Endothelial cell of umbilical vein (primary cell): ENCODE results near the gene PPP1R1B. TPM values are rescaled to one million over a fixed set of nuclear protein-coding genes. Genes with fewer than 3 reads are reported as not detected.

Experiments used
- BruUV-seq: library from RNA; stranded (reverse); fragments of 400-500 nt; replicated peaks from 2 replicates; lab custom pipeline; 2021; lab: Mats Ljungman, UMichigan
- CTCF ChIA-PET: fragments of 300-600, 350-600 bp; sonication (Branson Sonifier 250); formaldehyde crosslinking; loops from one replicate; lab custom pipeline; 2021; ENCODE audit warnings: antibody characterized with exemption, inconsistent platforms; lab: Charles Lee
- POLR2A ChIA-PET: fragments of 300-600, 350-600 bp; sonication (Branson Sonifier 250); formaldehyde crosslinking; loops from one replicate; lab custom pipeline; 2021; ENCODE audit warnings: antibody characterized with exemption, inconsistent platforms; lab: Charles Lee
- DNase-seq: peaks from one replicate; pipeline ENCODE4 v3.0.0-alpha.2; 2011; ENCODE audit warnings: low read depth, low spot score
- FAIRE-seq: peaks from 2 replicates; lab custom pipeline; 2011; peaks lifted over from hg19 to GRCh38; lab: Jason Lieb, UNC
- H2AFZ ChIP-seq: 2 replicates; pipeline ENCODE4 v1.6.0; 2012; ENCODE audit warnings: low read depth, low read length, control low read depth, inconsistent platforms
- H3K27ac ChIP-seq: 2 replicates; pipeline ENCODE4 v1.5.1; 2011; ENCODE audit warnings: low read depth, mild to moderate bottlenecking, control low read depth, low read length, moderate library complexity; ENCODE audit not compliant: insufficient read depth
- H3K27me3 ChIP-seq, 2 experiments: 2 replicates each; pipeline versions ENCODE4 v1.6.0 to v1.6.1; 2011; ENCODE audit warnings: low read length in 2 of 2, mixed read lengths in 1 of 2; ENCODE audit not compliant: control insufficient read depth in 2 of 2, insufficient read depth in 2 of 2
- H3K36me3 ChIP-seq, 2 experiments: 2 replicates in 1 of 2; 3 replicates in 1 of 2; pipeline ENCODE4 v1.5.1; 2011; ENCODE audit warnings: low read length in 2 of 2, mild to moderate bottlenecking in 1 of 2, moderate library complexity in 1 of 2; ENCODE audit not compliant: control insufficient read depth in 2 of 2, insufficient read depth in 2 of 2; ENCODE audit errors: extremely low read depth in 1 of 2
- H3K4me1 ChIP-seq: 3 replicates; pipeline ENCODE4 v1.5.1; 2011; ENCODE audit warnings: mild to moderate bottlenecking, low read length; ENCODE audit not compliant: control insufficient read depth, insufficient read depth; ENCODE audit errors: extremely low read depth
- H3K4me2 ChIP-seq: 2 replicates; pipeline ENCODE4 v1.6.1; 2011; ENCODE audit warnings: low read length, control low read depth, mixed read lengths; ENCODE audit not compliant: insufficient read depth
- H3K4me3 ChIP-seq, 3 experiments: fragments of 200-600 bp in 1 of 3; sonication (generic), shearing (Covaris generic) in 1 of 3; replicated peaks in 1 of 3; 2 replicates each; pipeline ENCODE4 v1.5.1; 2011 to 2016; ENCODE audit warnings: control low read depth in 3 of 3, low read length in 3 of 3, mild to moderate bottlenecking in 2 of 3, inconsistent platforms in 1 of 3, low read depth in 1 of 3, moderate library complexity in 1 of 3; ENCODE audit not compliant: insufficient read depth in 1 of 3
- H3K79me2 ChIP-seq: 2 replicates; pipeline ENCODE4 v1.6.0; 2012; ENCODE audit warnings: low read length, inconsistent platforms; ENCODE audit not compliant: control insufficient read depth, insufficient read depth
- H3K9ac ChIP-seq: replicated peaks from 2 replicates; pipeline ENCODE3; 2011; ENCODE audit warnings: low read length, control low read depth; ENCODE audit not compliant: insufficient read depth; ENCODE audit errors: extremely low read depth
- H3K9me1 ChIP-seq: replicated peaks from 3 replicates; pipeline ENCODE4 v1.6.0; 2011; ENCODE audit warnings: mild to moderate bottlenecking, low read length; ENCODE audit not compliant: control insufficient read depth, insufficient read depth; ENCODE audit errors: extremely low read depth
- H3K9me3 ChIP-seq: replicated peaks from 2 replicates; pipeline ENCODE4 v1.5.1; 2012; ENCODE audit warnings: low read length, inconsistent platforms; ENCODE audit not compliant: control insufficient read depth, insufficient read depth
- H4K20me1 ChIP-seq: replicated peaks from 2 replicates; pipeline ENCODE3; 2011; ENCODE audit warnings: mild to moderate bottlenecking, low read length; ENCODE audit not compliant: control insufficient read depth, insufficient read depth; ENCODE audit errors: extremely low read depth
- CTCF ChIP-seq, 2 donors: IDR thresholded peaks; 1 replicate in 1 of 2; 2 replicates in 1 of 2; pipeline ENCODE4 v1.5.1; 2011; ENCODE audit warnings: low read length in 2 of 2, mild to moderate bottlenecking in 2 of 2, moderate library complexity in 2 of 2, control low read depth in 1 of 2, inconsistent platforms in 1 of 2, low read depth in 1 of 2; ENCODE audit not compliant: insufficient read depth in 1 of 2; ENCODE audit errors: extremely low read depth in 1 of 2
- EZH2 ChIP-seq: IDR thresholded peaks from 2 replicates; pipeline ENCODE4 v1.6.1; 2012; ENCODE audit warnings: borderline replicate concordance, low read depth, mild to moderate bottlenecking, moderate library complexity, low read length, inconsistent platforms; ENCODE audit not compliant: severe bottlenecking
- FOS ChIP-seq: IDR thresholded peaks from 2 replicates; pipeline ENCODE4 v1.6.1; 2011; ENCODE audit warnings: mild to moderate bottlenecking, low read length, moderate library complexity, borderline replicate concordance; ENCODE audit not compliant: insufficient read depth
- GATA2 ChIP-seq: IDR thresholded peaks from 2 replicates; pipeline ENCODE4 v1.7.0; 2011; ENCODE audit warnings: low read depth, mild to moderate bottlenecking, moderate library complexity, mixed read lengths, low read length; ENCODE audit not compliant: insufficient read length, insufficient read depth
- JUN ChIP-seq: IDR thresholded peaks from 2 replicates; pipeline ENCODE4 v1.6.1; 2011; ENCODE audit warnings: borderline replicate concordance, low read depth; ENCODE audit not compliant: insufficient read length, insufficient read depth
- MAX ChIP-seq: IDR thresholded peaks from 2 replicates; pipeline ENCODE4 v1.6.1; 2011; ENCODE audit not compliant: insufficient read depth, insufficient read length
- MYC ChIP-seq: IDR thresholded peaks from one replicate; pipeline ENCODE4 v1.6.1; 2011; ENCODE audit warnings: mild to moderate bottlenecking, low read depth, low read length
- POLR2A ChIP-seq: IDR thresholded peaks from 2 replicates; pipeline ENCODE4 v1.6.1; 2012; ENCODE audit warnings: low read depth, mild to moderate bottlenecking, control low read depth, low read length
- POLR2AphosphoS5 ChIP-seq: IDR thresholded peaks from 2 replicates; pipeline ENCODE4 v1.6.1; 2012; ENCODE audit warnings: low read depth, mild to moderate bottlenecking, control low read depth, low read length, moderate library complexity; ENCODE audit not compliant: insufficient read depth
- dilution Hi-C: fragments of 300-500 bp; cut with MboI; formaldehyde crosslinking; loops from one replicate; pipeline ENCODE4 v1.15.0; 2019; ENCODE audit warnings: low sequenced_read_pairs; ENCODE audit not compliant: extremely low pct_ligation_motif_present
- intact Hi-C: fragments of 100-400 bp; cut with micrococcal nuclease; formaldehyde crosslinking; loops from one replicate; pipeline ENCODE4 v1.10.0; 2022
- polyA plus RNA-seq, 4 experiments: library from polyadenylated mRNA; depleted of rRNA in 3 of 4; stranded (reverse) in 3 of 4; unstranded in 1 of 4; fragments of >200 nt; gene quantifications; 2 replicates each; pipeline versions ENCODE4 v1.2.1 to v1.2.3, GENCODE V29; 2011 to 2012; ENCODE audit warnings: missing spikeins in 1 of 4
- total RNA-seq: library from RNA; stranded (reverse); gene quantifications from 2 replicates; pipeline ENCODE4 v1.2.3, GENCODE V29; 2021

The PPP1R1B gene
- total and polyA plus RNA-seq, 2 donors (not counting 3 experiments of a cell fraction or from before 2014, with no cell fraction given): not detected

- FAIRE-seq: no peak
- no peak overlapping the region for H3K27ac ChIP-seq
Measured at GRCh38 chr17:39609416-39610025, 17.2 kb upstream of the PPP1R1B start.

More at GRCh38 chr17:39609416-39610025, 17.2 kb upstream of the PPP1R1B start:
- no peaks in the 10 kb centered on the region for H3K36me3 ChIP-seq
- no peak overlapping the region for H3K4me2 ChIP-seq
- intact Hi-C loops (no loop called here), dilution Hi-C loops (no loop called here)
- no peaks in the 10 kb centered on the region for H3K4me1 ChIP-seq
- ChIA-PET CTCF (no interaction called here), POLR2A (no interaction called here)
- no peaks in the 10 kb centered on the region for H3K9me1 ChIP-seq
- no peak for DNase-seq
- peaks cover 40 to 50% of the 10 kb centered on the region in 2 experiments for H3K27me3 ChIP-seq
- no peak overlapping the region for H2AFZ ChIP-seq
- H3K9me3 ChIP-seq: no peaks in the 10 kb centered on the region
- no peak for TF ChIP-seq MYC
- TF ChIP-seq POLR2A: no peak
- TF ChIP-seq POLR2AphosphoS5: no peak
- no peak for TF ChIP-seq CTCF (IDR thresholded peaks at IDR 0.05; ENCODE audit: extremely low read depth in 1 of 2, insufficient read depth in 1 of 2, low read depth in 1 of 2, low read length in 2 of 2)
- TF ChIP-seq GATA2: no peak
- no peak for TF ChIP-seq JUN
- no peak for TF ChIP-seq MAX
- TF ChIP-seq EZH2: no peak
- TF ChIP-seq FOS: no peak
- H3K9ac ChIP-seq: no peak overlapping the region
- no peak overlapping the region for H3K4me3 ChIP-seq
- H4K20me1 ChIP-seq: no peaks in the 10 kb centered on the region
- H3K79me2 ChIP-seq: no peaks in the 10 kb centered on the region
- no TSS peak for BruUV-seq
